HUES48 (cell line): ENCODE data around the gene SYCN.

Experiments used
- H3K27ac ChIP-seq: one replicate; pipeline ENCODE4 v1.7.0; 2013; ENCODE audit warnings: low read depth, low read length, inconsistent platforms
- H3K27me3 ChIP-seq: 2 replicates; pipeline ENCODE4 v1.6.1; 2013; ENCODE audit warnings: mild to moderate bottlenecking, low read length; ENCODE audit not compliant: control insufficient read depth, insufficient read depth
- H3K36me3 ChIP-seq: 2 replicates; pipeline ENCODE4 v1.6.1; 2013; ENCODE audit warnings: low read length; ENCODE audit not compliant: control insufficient read depth, insufficient read depth
- H3K4me1 ChIP-seq: 2 replicates; pipeline ENCODE4 v1.6.1; 2013; ENCODE audit warnings: mild to moderate bottlenecking, low read length; ENCODE audit not compliant: control insufficient read depth, insufficient read depth
- H3K4me3 ChIP-seq: 2 replicates; pipeline ENCODE4 v1.5.1; 2013; ENCODE audit warnings: mild to moderate bottlenecking, low read depth, low read length
- H3K9ac ChIP-seq: 2 replicates; pipeline ENCODE4 v1.6.1; 2013; ENCODE audit warnings: mild to moderate bottlenecking, low read depth, low read length, moderate library complexity
- H3K9me3 ChIP-seq: 2 replicates; pipeline ENCODE4 v1.6.1; 2013; ENCODE audit warnings: low read length; ENCODE audit not compliant: control insufficient read depth, insufficient read depth

Gene SYCN

DNA sequence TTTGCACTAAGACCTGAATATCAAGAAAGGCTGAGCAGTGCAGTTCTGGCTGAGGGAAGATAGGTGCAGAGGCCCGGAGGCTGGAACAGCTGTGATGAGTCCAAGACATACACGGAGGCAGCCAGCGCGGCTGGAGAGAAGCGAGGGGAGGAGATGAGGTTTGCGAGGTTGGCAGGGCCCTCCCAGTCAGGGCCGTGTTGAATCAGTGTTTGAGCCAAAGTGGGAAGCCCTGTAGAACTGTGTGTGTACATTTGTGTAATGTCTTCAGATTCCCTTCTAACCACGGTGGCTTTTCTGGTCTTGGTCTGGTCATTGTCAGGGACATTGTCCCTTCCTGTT lies 43.6 kb downstream of the SYCN start:
- H3K27me3 ChIP-seq = no peaks in the 10 kb centered on the region
- no peak overlapping the region for H3K9ac ChIP-seq
- H3K27ac ChIP-seq = no peak overlapping the region
- peaks cover 6% of the 10 kb centered on the region; the same call in 1 of the 2 replicates for H3K4me1 ChIP-seq
- no peaks in the 10 kb centered on the region for H3K9me3 ChIP-seq
- H3K4me3 ChIP-seq = no peak overlapping the region
- H3K36me3 ChIP-seq = peaks cover 3% of the 10 kb centered on the region

DNA sequence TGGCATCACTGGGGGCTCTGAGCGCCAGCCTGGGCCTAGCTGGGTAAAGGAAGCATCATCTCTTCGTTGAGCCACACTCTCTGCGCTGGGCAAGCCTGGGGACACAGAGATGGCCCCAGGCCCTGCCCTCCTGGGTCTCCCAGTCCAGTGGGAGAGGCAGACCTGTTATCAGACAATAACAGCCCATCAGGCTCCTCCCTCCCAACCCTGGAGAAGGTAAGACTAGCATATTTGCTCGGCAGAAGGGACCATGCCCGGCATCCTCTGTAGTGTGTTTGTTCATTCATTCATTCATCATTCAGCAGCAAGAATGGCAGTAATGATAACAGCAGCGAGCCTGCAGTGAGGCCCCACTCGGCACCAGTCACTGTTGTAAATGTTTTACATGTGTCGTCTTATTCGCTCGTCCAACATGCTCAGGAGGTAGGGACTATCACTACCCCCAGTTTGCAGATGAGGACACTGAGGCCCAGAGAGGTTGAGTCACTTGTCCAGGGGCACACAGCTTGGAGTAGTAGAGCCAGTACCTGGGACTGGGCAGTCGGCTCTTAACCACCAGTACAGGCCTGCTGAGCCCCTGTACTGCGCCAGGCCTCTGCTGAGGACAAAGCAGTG lies 45.3 kb downstream of the SYCN start:
- H3K4me1 ChIP-seq = peaks cover 24% of the 10 kb centered on the region
- peaks cover 3% of the 10 kb centered on the region for H3K36me3 ChIP-seq
- H3K27me3 ChIP-seq = no peaks in the 10 kb centered on the region
- H3K9me3 ChIP-seq = no peaks in the 10 kb centered on the region
- no peak overlapping the region for H3K9ac ChIP-seq
- no peak overlapping the region for H3K27ac ChIP-seq
- H3K4me3 ChIP-seq = no peak overlapping the region

DNA sequence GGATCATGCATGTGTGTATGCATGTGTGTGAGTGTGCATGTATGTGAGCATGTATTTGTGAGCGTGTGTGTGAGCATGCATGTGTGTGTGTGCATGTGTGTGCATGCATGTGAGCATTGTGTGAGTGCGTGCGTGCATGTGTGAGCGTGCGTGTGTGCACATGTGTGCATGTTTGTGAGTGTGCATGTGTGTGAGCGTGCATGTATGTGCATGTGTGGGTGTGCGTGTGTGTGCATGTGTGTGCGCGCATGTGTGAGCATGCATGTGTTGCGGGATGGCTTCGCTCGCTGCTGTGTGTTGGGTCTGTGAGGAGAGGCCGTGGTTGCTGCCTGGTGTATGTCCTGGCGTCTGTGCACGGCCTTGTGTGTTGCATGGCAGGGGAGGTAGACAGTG lies 46.1 kb downstream of the SYCN start:
- Histone ChIP-seq H3K9me3 (no peaks in the 10 kb centered on the region), H3K9ac (no peak overlapping the region), H3K36me3 (peaks cover 3% of the 10 kb centered on the region), H3K27me3 (no peaks in the 10 kb centered on the region), H3K4me3 (no peak overlapping the region), H3K4me1 (peaks cover 25% of the 10 kb centered on the region), H3K27ac (no peak overlapping the region)

GRCh38 chr19:39157275-39157996 lies 46.6 kb downstream of the SYCN start:
- Histone ChIP-seq H3K36me3 (peaks cover 3% of the 10 kb centered on the region), H3K27me3 (no peaks in the 10 kb centered on the region), H3K27ac (no peak overlapping the region), H3K4me1 (peaks cover 25% of the 10 kb centered on the region), H3K9ac (no peak overlapping the region), H3K9me3 (no peaks in the 10 kb centered on the region), H3K4me3 (no peak overlapping the region)

DNA sequence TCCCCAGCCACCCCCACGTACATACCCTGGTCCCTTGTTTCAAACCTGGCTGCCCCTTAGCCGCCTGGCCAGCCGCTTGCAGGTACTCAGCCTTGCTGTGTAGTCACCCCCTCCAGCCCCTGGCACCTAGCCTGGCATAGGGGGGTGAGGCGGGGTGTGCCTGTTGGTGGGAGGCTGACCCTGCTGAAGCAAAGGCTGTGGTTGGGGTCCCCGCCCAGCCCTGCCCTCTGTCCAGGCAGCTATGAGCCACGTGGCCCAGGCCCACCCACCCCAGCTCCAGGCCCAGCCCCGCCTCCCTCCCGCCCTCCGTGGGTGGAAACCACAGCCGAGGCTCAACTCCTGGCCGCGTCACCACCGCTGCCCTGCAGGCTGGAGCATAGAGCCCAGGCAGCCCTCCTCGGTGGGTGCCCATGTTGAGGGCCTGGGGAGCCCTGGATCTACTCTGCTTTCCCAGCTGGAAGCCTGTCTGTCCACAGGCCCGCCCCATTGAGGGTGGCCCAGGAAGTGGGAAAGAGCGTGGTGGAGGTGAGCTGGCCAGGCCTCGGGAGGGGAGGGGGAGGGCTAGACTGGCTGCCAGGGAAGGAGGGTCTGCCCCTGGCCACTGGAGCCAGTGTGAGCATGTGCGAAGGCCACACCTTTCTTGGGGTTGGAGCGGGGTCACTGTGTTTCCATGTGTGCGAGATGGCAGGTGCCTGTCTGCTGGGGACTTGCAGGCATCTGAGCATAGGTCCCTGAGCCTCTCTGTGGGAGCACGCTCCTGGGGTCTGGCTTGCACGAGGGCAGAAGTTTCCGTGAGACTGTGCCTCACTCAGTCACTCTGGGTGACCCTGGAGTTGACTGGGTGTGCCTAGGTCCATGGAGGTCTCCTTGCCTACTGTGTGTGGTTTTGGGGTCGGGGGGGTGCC lies 47.5 kb downstream of the SYCN start:
- no peak overlapping the region for H3K27ac ChIP-seq
- peaks cover 25% of the 10 kb centered on the region for H3K4me1 ChIP-seq
- no peak overlapping the region for H3K9ac ChIP-seq
- no peaks in the 10 kb centered on the region for H3K27me3 ChIP-seq
- no peak overlapping the region for H3K4me3 ChIP-seq
- peaks cover 3% of the 10 kb centered on the region for H3K36me3 ChIP-seq
- no peaks in the 10 kb centered on the region for H3K9me3 ChIP-seq

DNA sequence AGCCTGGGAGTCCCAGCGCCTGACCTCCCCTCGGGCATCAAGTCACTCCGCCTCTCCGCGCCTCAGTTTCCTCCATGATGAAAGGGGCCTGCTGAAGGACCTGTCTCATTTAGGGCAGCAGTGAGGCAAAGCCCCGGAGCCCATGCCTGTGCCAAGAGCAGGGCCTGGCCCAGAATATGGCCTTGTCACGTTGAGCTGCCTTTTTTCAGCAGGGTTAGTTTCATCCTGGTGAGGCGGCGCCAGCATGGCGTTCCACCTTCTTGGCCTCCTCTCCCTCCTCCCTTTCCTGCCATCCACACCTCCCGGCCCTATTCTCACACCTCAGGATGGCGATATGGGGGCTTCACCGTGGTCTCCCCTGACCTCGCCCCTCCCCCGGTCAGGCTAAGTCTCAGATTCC lies 48.3 kb downstream of the SYCN start:
- H3K27ac ChIP-seq = no peak overlapping the region
- no peak overlapping the region for H3K9ac ChIP-seq

GRCh38 chr19:39155114-39155700 lies 48.9 kb downstream of the SYCN start:
- Histone ChIP-seq H3K27ac (peak overlapping the region; percentile 37), H3K9me3 (no peaks in the 10 kb centered on the region), H3K9ac (no peak overlapping the region), H3K36me3 (peaks cover 3% of the 10 kb centered on the region), H3K27me3 (no peaks in the 10 kb centered on the region), H3K4me1 (peaks cover 25% of the 10 kb centered on the region), H3K4me3 (no peak overlapping the region)

More for the DNA sequence above, 48.3 kb downstream of the SYCN start:
- peaks cover 25% of the 10 kb centered on the region for H3K4me1 ChIP-seq
- H3K9me3 ChIP-seq = no peaks in the 10 kb centered on the region
- H3K36me3 ChIP-seq = peaks cover 3% of the 10 kb centered on the region
- H3K4me3 ChIP-seq = no peak overlapping the region
- no peaks in the 10 kb centered on the region for H3K27me3 ChIP-seq

- Histone ChIP-seq H3K27ac (peak overlapping the region; percentile 37), H3K9me3 (no peaks in the 10 kb centered on the region), H3K36me3 (peaks cover 3% of the 10 kb centered on the region), H3K4me1 (peaks cover 25% of the 10 kb centered on the region), H3K27me3 (no peaks in the 10 kb centered on the region), H3K9ac (no peak overlapping the region), H3K4me3 (no peak overlapping the region)
These were observed 49.4 kb downstream of the SYCN start for GRCh38 chr19:39154629-39155100.

DNA sequence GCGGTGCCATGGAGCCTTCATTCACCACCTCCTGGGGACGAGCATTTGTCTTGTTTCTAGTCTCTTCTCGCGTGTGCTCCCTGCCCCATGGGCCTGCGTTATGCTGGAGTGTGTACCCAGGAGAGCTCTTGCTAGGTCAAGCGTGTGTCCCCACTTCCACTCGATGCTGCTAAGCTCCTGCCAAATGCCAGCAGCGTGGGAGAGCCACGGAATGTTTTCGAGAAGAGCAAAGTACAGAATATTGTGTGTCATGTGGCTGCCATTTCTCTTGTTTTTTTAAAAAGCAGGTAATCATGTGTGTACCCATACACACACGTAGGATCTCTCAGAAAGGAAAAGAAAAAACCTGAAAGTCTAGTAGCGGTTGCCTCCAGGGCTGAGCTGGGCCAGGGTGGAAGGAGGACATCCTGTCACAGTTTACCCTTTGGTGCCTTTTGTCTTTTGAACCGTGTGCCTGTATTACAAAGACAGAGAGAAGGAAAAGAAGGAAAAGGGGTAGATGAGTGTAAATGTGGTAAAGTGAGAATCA lies 49.9 kb downstream of the SYCN start:
- Histone ChIP-seq H3K36me3 (peaks cover 3% of the 10 kb centered on the region), H3K4me3 (no peak overlapping the region), H3K9me3 (no peaks in the 10 kb centered on the region), H3K27ac (no peak overlapping the region), H3K27me3 (no peaks in the 10 kb centered on the region), H3K4me1 (peaks cover 25% of the 10 kb centered on the region), H3K9ac (no peak overlapping the region)
